GM19193 (cell line): Measurements from ENCODE around the gene LINC00305.

Experiments
- POLR2A ChIP-seq: IDR thresholded peaks from 4 replicates; pipeline ENCODE4 v1.6.1; 2011; ENCODE audit not compliant: insufficient read depth, insufficient read length; ENCODE audit errors: extremely low read depth

LINC00305 gene

GRCh38 chr18:64090876-64091275 lies 58.0 kb downstream of the LINC00305 start:
- no peak for TF ChIP-seq POLR2A

GRCh38 chr18:64083916-64084315 lies 65.0 kb downstream of the LINC00305 start:
- TF ChIP-seq POLR2A = no peak

- no peak for TF ChIP-seq POLR2A
Measured at GRCh38 chr18:64082513-64082912, 66.4 kb downstream of the LINC00305 start.

- no peak for TF ChIP-seq POLR2A
Measured at GRCh38 chr18:64082054-64082453, 66.8 kb downstream of the LINC00305 start.

- TF ChIP-seq POLR2A = no peak
Measured at GRCh38 chr18:64073971-64074370, 74.9 kb downstream of the LINC00305 start.

GRCh38 chr18:64055019-64055418 lies 93.9 kb downstream of the LINC00305 start:
- no peak for TF ChIP-seq POLR2A

GRCh38 chr18:64053246-64053645 lies 95.6 kb downstream of the LINC00305 start:
- TF ChIP-seq POLR2A = no peak

GRCh38 chr18:64052772-64053171 lies 96.1 kb downstream of the LINC00305 start:
- no peak for TF ChIP-seq POLR2A

GRCh38 chr18:64044616-64045015 lies 104.3 kb downstream of the LINC00305 start:
- TF ChIP-seq POLR2A = no peak

- no peak for TF ChIP-seq POLR2A
Measured at GRCh38 chr18:64042728-64043358, 106.0 kb downstream of the LINC00305 start.

GRCh38 chr18:64037812-64038414 lies 111.0 kb downstream of the LINC00305 start:
- no peak for TF ChIP-seq POLR2A

- no peak for TF ChIP-seq POLR2A
Measured at GRCh38 chr18:64032312-64032711, 116.6 kb downstream of the LINC00305 start.

GRCh38 chr18:64031411-64031810 lies 117.5 kb downstream of the LINC00305 start:
- TF ChIP-seq POLR2A = no peak
